Left cardiac atrium (tissue), 4 donors: ENCODE measurements around the gene AHI1. TPM values are rescaled to one million over a fixed set of nuclear protein-coding genes. Genes with fewer than 3 reads are reported as not detected.

Experiments used
- ATAC-seq, 2 donors: fragments of 200-7000 bp; cut with Tn5 transposase; one replicate each; pipeline ENCODE4 v1.9.1; 2020; ENCODE audit warnings: mild to moderate bottlenecking in 2 of 2, moderate library complexity in 2 of 2
- DNase-seq: peaks from one replicate; pipeline ENCODE4 v3.0.0-alpha.2; 2020
- intact Hi-C, 2 donors: fragments of 100-400 bp; cut with DNase I; formaldehyde crosslinking; loops; one replicate each; pipeline versions ENCODE4 v1.14.1 to v1.15.1; 2022 to 2023
- total RNA-seq, 2 donors: library from RNA; stranded (reverse); fragmentation: NEBNext Ultra II Directional; extraction: Animal tissue kit (Norgen Biotek cat#: 25700); gene quantifications; one replicate each; pipeline ENCODE4 v1.2.1, GENCODE V29; 2021
- donor health status: DM: no; HTN: yes; CAD: no.
- donor health status: DM: no; HTN: yes; CAD: no; lungs with severe emphysema.
- donor health status: DM: yes; HTN: yes; CAD: no.
- donor health status: Dilated cardiomyopathy.

Gene AHI1
- total RNA-seq, 2 donors from 2014 or later, result 13.1 to 18.0 TPM

- intact Hi-C loops, result no loop called here
- ATAC-seq (no peak), DNase-seq (no peak)
Measured at GRCh38 chr6:135475292-135475886, 22.2 kb downstream of the AHI1 start.

GRCh38 chr6:135474362-135474761 lies 23.2 kb downstream of the AHI1 start:
- DNase-seq, result no peak
- no peak for ATAC-seq
- intact Hi-C loops, result no loop called here

GRCh38 chr6:135465903-135466302 lies 31.6 kb downstream of the AHI1 start:
- ATAC-seq, result no peak

GRCh38 chr6:135465307-135465706 lies 32.2 kb downstream of the AHI1 start:
- no peak for ATAC-seq
- DNase-seq, result no peak
- intact Hi-C loops, result no loop called here

More at GRCh38 chr6:135465903-135466302, 31.6 kb downstream of the AHI1 start:
- no peak for DNase-seq
- intact Hi-C loops, result no loop called here

- intact Hi-C loops, result no loop called here
- no peak for ATAC-seq
- no peak for DNase-seq
Measured at GRCh38 chr6:135464634-135465033, 32.9 kb downstream of the AHI1 start.

- no peak for DNase-seq
- ATAC-seq, result no peak
- intact Hi-C loops, result no loop called here
Measured at GRCh38 chr6:135461208-135461607, 36.3 kb downstream of the AHI1 start.

- ATAC-seq, result no peak
- intact Hi-C loops, result no loop called here
Measured at GRCh38 chr6:135458051-135458450, 39.5 kb downstream of the AHI1 start.

GRCh38 chr6:135451617-135452190 lies 45.8 kb downstream of the AHI1 start:
- no peak for ATAC-seq
- intact Hi-C loops, result no loop called here
- no peak for DNase-seq

More at GRCh38 chr6:135458051-135458450, 39.5 kb downstream of the AHI1 start:
- no peak for DNase-seq

- no peak for DNase-seq
- ATAC-seq, result no peak
- intact Hi-C loops, result no loop called here
Measured at GRCh38 chr6:135449246-135449645, 48.3 kb downstream of the AHI1 start.

- DNase-seq (no peak), ATAC-seq (no peak)
- intact Hi-C loops, result no loop called here
Measured at GRCh38 chr6:135440087-135440792, 57.3 kb downstream of the AHI1 start.

- ATAC-seq (no peak), DNase-seq (no peak)
- intact Hi-C loops, result no loop called here
Measured at GRCh38 chr6:135439549-135439948, 58.0 kb downstream of the AHI1 start.

- DNase-seq (no peak), ATAC-seq (no peak)
- intact Hi-C loops, result no loop called here
Measured at GRCh38 chr6:135438907-135439535, 58.5 kb downstream of the AHI1 start.

- intact Hi-C loops, result no loop called here
- DNase-seq, result no peak
- ATAC-seq, result no peak
Measured at GRCh38 chr6:135434991-135435390, 62.5 kb downstream of the AHI1 start.

GRCh38 chr6:135434095-135434494 lies 63.4 kb downstream of the AHI1 start:
- ATAC-seq, result no peak
- intact Hi-C loops, result no loop called here
- no peak for DNase-seq

GRCh38 chr6:135428078-135428477 lies 69.5 kb downstream of the AHI1 start:
- ATAC-seq (no peak), DNase-seq (no peak)
- intact Hi-C loops, result loop anchor here in 1 of 2 donors (10.0 kb wide), 1 partner anchor 283 kb away; no protein-coding TSS in a partner anchor

- no peak for ATAC-seq
- DNase-seq, result no peak
- intact Hi-C loops, result loop anchor here in 1 of 2 donors (10.0 kb wide), 1 partner anchor 282 kb away; no protein-coding TSS in a partner anchor
Measured at GRCh38 chr6:135426833-135427232, 70.7 kb downstream of the AHI1 start.

- ATAC-seq (no peak), DNase-seq (no peak)
- intact Hi-C loops, result loop anchor here (5.0 to 10.0 kb wide), 2 partner anchors 277 to 280 kb away; no protein-coding TSS in a partner anchor
Measured at GRCh38 chr6:135424385-135424784, 73.2 kb downstream of the AHI1 start.

GRCh38 chr6:135423649-135424128 lies 73.9 kb downstream of the AHI1 start:
- intact Hi-C loops, result loop anchor here (5.0 to 10.0 kb wide), 2 partner anchors 276 to 279 kb away; no protein-coding TSS in a partner anchor
- peak; percentile 41 to 57 for ATAC-seq
- no peak for DNase-seq

GRCh38 chr6:135419162-135419561 lies 78.4 kb downstream of the AHI1 start:
- ATAC-seq (no peak), DNase-seq (no peak)
- intact Hi-C loops, result no loop called here
